ENCODE measurements around the gene KRTAP5-3.

DNA sequence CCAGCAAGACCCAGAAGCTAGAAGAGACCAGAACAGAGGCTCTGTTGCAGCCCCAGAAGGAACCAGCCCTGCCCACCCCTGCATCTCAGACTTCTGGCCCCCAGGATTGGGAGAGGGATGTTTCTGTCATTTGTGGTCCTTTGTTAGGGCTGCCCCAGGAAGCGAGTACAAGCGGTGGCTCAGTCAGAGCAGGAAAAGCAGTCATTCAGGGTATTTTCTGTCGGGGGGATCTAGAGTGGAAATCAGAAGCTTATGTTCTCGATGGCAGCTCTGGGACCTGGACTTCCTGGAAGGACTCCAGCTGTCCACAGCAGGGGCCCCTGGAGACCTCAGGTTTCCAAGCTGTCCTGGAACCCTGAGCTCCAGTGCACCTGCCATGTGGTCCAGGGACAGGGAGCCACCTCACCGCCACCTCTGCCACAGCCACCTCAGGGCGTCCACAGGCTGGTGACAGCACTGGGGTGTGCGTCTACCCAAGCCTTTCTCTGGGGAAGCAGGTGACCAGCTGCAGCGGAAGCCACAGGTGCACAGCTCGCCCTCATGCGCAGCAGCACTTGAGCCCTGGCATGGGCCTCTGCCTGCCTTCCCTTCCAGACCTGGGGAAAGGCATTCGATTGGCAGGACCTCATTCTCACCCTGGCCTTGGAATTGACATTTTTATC is 23.9 kb upstream of the KRTAP5-3 start:
- TF ChIP-seq, protein P1, sequence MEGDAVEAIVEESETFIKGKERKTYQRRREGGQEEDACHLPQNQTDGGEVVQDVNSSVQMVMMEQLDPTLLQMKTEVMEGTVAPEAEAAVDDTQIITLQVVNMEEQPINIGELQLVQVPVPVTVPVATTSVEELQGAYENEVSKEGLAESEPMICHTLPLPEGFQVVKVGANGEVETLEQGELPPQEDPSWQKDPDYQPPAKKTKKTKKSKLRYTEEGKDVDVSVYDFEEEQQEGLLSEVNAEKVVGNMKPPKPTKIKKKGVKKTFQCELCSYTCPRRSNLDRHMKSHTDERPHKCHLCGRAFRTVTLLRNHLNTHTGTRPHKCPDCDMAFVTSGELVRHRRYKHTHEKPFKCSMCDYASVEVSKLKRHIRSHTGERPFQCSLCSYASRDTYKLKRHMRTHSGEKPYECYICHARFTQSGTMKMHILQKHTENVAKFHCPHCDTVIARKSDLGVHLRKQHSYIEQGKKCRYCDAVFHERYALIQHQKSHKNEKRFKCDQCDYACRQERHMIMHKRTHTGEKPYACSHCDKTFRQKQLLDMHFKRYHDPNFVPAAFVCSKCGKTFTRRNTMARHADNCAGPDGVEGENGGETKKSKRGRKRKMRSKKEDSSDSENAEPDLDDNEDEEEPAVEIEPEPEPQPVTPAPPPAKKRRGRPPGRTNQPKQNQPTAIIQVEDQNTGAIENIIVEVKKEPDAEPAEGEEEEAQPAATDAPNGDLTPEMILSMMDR (conservative IDR thresholded peaks at IDR 0.05), result no peak
- no peak for TF ChIP-seq EZH2 (IDR thresholded peaks at IDR 0.05; ENCODE audit: low read depth)

Measured in PC-9 (cell line).